HepG2 (cell line): Measurements from ENCODE around the gene SUSD6. TPM values are rescaled to one million over a fixed set of nuclear protein-coding genes. Genes with fewer than 3 reads are reported as not detected.
A peak's percentile ranks its signal among the peaks of the same experiment; 100 is the strongest.

Source experiments
- ATAC-seq: fragments of 200-7000 bp; cut with Tn5 transposase; 3 replicates; pipeline ENCODE4 v1.9.1; 2020; ENCODE audit warnings: mild to moderate bottlenecking, moderate library complexity
- BruUV-seq: library from RNA; stranded (reverse); fragments of 400-500 nt; replicated peaks from 2 replicates; lab custom pipeline; 2021; lab: Mats Ljungman, UMichigan
- CTCF ChIA-PET: fragments of 300-600 bp; formaldehyde crosslinking; extraction: SDS; loops from one replicate; lab custom pipeline; 2021; ENCODE audit warnings: low total read pairs, inconsistent platforms, low intra/inter-chr PET ratio; lab: Yijun Ruan, JAX
- POLR2A ChIA-PET: fragments of 350-600 bp; sonication (Branson Sonifier 250); formaldehyde crosslinking; loops from one replicate; lab custom pipeline; 2020; ENCODE audit warnings: antibody characterized with exemption, inconsistent platforms; lab: Yijun Ruan, JAX
- DNase-seq: peaks from one replicate; pipeline ENCODE4 v3.0.0-alpha.2; 2015; ENCODE audit warnings: low spot score
- FAIRE-seq: peaks from 3 replicates; lab custom pipeline; 2011; peaks lifted over from hg19 to GRCh38; lab: Jason Lieb, UNC
- H2AFZ ChIP-seq: one replicate; pipeline ENCODE4 v1.6.1; 2011; ENCODE audit warnings: low read length, inconsistent platforms
- H3K27ac ChIP-seq: fragments of 300-600 bp; 3 replicates; pipeline ENCODE4 v1.8.0; 2011; ENCODE audit warnings: mixed run types, mild to moderate bottlenecking, mixed read lengths, low read length, inconsistent platforms; ENCODE audit not compliant: insufficient read depth; ENCODE audit errors: extremely low read length
- H3K27me3 ChIP-seq, 2 experiments: fragments of 200-600 bp in 1 of 2; 2 replicates in 1 of 2; 3 replicates in 1 of 2; pipeline versions ENCODE4 v1.6.0 to v1.8.0; 2011; ENCODE audit warnings: low read length in 2 of 2, mild to moderate bottlenecking in 2 of 2, moderate library complexity in 2 of 2, inconsistent platforms in 1 of 2; ENCODE audit not compliant: insufficient read depth in 2 of 2, control insufficient read depth in 1 of 2
- H3K36me3 ChIP-seq, 2 experiments: fragments of 200-600 bp in 1 of 2; replicated peaks in 1 of 2; 2 replicates in 1 of 2; 3 replicates in 1 of 2; pipeline versions ENCODE4 v1.5.1 to v1.8.0; 2011; ENCODE audit warnings: low read length in 2 of 2, inconsistent platforms in 1 of 2; ENCODE audit not compliant: insufficient read depth in 2 of 2, control insufficient read depth in 1 of 2
- H3K4me1 ChIP-seq: 2 replicates; pipeline ENCODE4 v1.5.1; 2012; ENCODE audit warnings: low read length, inconsistent platforms; ENCODE audit not compliant: insufficient read depth
- H3K4me2 ChIP-seq: 2 replicates; pipeline ENCODE4 v1.6.0; 2011; ENCODE audit warnings: low read depth, low read length, inconsistent platforms
- H3K4me3 ChIP-seq, 3 experiments: fragments of 200-600 bp in 1 of 3; sonication (generic), shearing (Covaris generic) in 1 of 3; replicated peaks in 1 of 3; 2 replicates each; pipeline ENCODE4 v1.5.1; 2011 to 2016; ENCODE audit warnings: low read length in 3 of 3, inconsistent platforms in 2 of 3, low read depth in 2 of 3, mild to moderate bottlenecking in 2 of 3, control low read depth in 1 of 3, mixed read lengths in 1 of 3; ENCODE audit not compliant: insufficient read depth in 1 of 3
- H3K79me2 ChIP-seq: one replicate; pipeline ENCODE4 v1.6.1; 2011; ENCODE audit warnings: low read length, inconsistent platforms; ENCODE audit not compliant: insufficient read depth
- H3K9ac ChIP-seq: 2 replicates; pipeline ENCODE4 v1.6.0; 2011; ENCODE audit warnings: mild to moderate bottlenecking, low read depth, low read length, inconsistent platforms; ENCODE audit not compliant: insufficient read depth
- H3K9me3 ChIP-seq: 2 replicates; pipeline ENCODE4 v1.5.1; 2012; ENCODE audit warnings: mild to moderate bottlenecking, low read length
- H4K20me1 ChIP-seq: 2 replicates; pipeline ENCODE4 v1.6.0; 2011; ENCODE audit warnings: inconsistent platforms, mild to moderate bottlenecking, low read length, moderate library complexity; ENCODE audit not compliant: insufficient read depth
- ELF1 ChIP-seq: sonication (generic); formaldehyde crosslinking; IDR thresholded peaks from 2 replicates; pipeline ENCODE4 v1.4.0; 2020; ENCODE audit warnings: missing genetic modification reagents
- SOX5 ChIP-seq: IDR thresholded peaks from 2 replicates; pipeline ENCODE4 v1.6.1; 2016; ENCODE audit warnings: borderline replicate concordance
- TEAD3 ChIP-seq: optimal IDR thresholded peaks from 2 replicates; pipeline ENCODE3; 2016; ENCODE audit warnings: borderline replicate concordance
- ZFP36L1 ChIP-seq: sonication (generic); formaldehyde crosslinking; IDR thresholded peaks from 2 replicates; pipeline ENCODE4 v1.8.0; 2022; ENCODE audit warnings: mild to moderate bottlenecking, missing genetic modification reagents, moderate library complexity
- ZKSCAN8 ChIP-seq: IDR thresholded peaks from 2 replicates; pipeline ENCODE4 v1.6.1; 2016; ENCODE audit warnings: borderline replicate concordance, missing genetic modification reagents, missing compliant biosample characterization
- ZNF646 ChIP-seq: sonication (generic); formaldehyde crosslinking; IDR thresholded peaks from 2 replicates; pipeline ENCODE4 v1.9.0; 2021; ENCODE audit warnings: mild to moderate bottlenecking, missing genetic modification reagents
- WGBS: methylation state at CpG from one replicate; pipeline ENCODE4 v1.1.6; 2017; ENCODE audit warnings: low lambda C conversion rate; 5-methylcytosine and 5-hydroxymethylcytosine counted together
- in situ Hi-C: cut with HindIII; loops from 2 replicates; pipeline ENCODE4 v1.10.0; 2017; ENCODE audit warnings: low pct_unique_long_range_greater_than_20kb; ENCODE audit not compliant: extremely low pct_ligation_motif_present
- intact Hi-C: fragments of 100-400 bp; cut with micrococcal nuclease; formaldehyde crosslinking; loops from one replicate; pipeline ENCODE4 v1.10.0; 2022; ENCODE audit not compliant: unreplicated experiment
- polyA plus RNA-seq, 8 experiments: library from polyadenylated mRNA; depleted of rRNA in 3 of 8; stranded (reverse) in 7 of 8; unstranded in 1 of 8; fragments of >200 nt; fragmentation: Illumina TruSeq in 4 of 8; extraction: Trizol in 4 of 8; gene quantifications; 2 replicates each; pipeline versions ENCODE4 v1.2.1 to v1.2.3, GENCODE V29; 2011 to 2016; ENCODE audit warnings: low read depth in 4 of 8, missing spikeins in 1 of 8, mixed read lengths in 1 of 8; ENCODE audit not compliant: insufficient read depth in 1 of 8
- total RNA-seq, 5 experiments: library from RNA; depleted of rRNA; stranded (reverse); fragments of >200 nt; fragmentation: Illumina TruSeq; extraction: Trizol; gene quantifications; 2 replicates each; pipeline ENCODE4 v1.2.3, GENCODE V29; 2016; ENCODE audit warnings: low read depth in 1 of 5
- TF ChIP-seq, protein P1 (sequence below): sonication (generic); formaldehyde crosslinking; IDR thresholded peaks from 2 replicates; pipeline ENCODE4 v1.5.0; 2020; ENCODE audit warnings: mild to moderate bottlenecking, missing genetic modification reagents, borderline replicate concordance

Gene SUSD6
- total and polyA plus RNA-seq, 2 of the 13 experiments (the other 11 are each of a cell fraction or from before 2014, with no cell fraction given) = 7.2 to 7.4 TPM

DNA sequence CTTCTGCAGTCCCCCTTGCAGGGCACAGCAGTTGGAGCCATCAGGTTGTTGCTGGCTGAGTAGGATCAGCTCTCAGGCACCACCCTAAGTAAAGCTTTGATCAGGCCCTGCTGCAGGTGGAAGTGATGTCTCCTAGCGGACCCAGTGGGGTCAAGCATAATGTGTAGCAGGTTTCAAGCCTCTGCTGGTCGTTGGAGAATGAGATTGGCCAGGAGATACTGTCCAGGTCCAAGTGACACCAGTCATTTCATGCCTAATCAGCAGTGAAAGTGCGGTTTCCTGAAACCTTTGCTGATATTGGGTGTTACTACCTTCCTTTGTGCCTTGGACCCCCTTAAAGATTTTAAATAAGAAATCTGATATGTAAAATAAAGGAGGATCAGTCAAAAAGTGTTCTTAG is 72.6 kb downstream of the SUSD6 start (continued):
- TF ChIP-seq ZNF646 = no peak
- TF ChIP-seq, all 625 proteins: peak for 0

GRCh38 chr14:69684461-69685217 is 73.2 kb downstream of the SUSD6 start:
- no peaks in the 10 kb centered on the region for H4K20me1 ChIP-seq
- in situ Hi-C loops (no loop called here), intact Hi-C loops (loop anchor here (1.0 kb wide), 1 partner anchor 26 kb away; no protein-coding TSS in a partner anchor)
- H3K36me3 ChIP-seq = no peaks in the 10 kb centered on the region
- DNase-seq (no peak), FAIRE-seq (no peak), ATAC-seq (no peak)
- peak overlapping the region; percentile 62 for H3K27ac ChIP-seq
- H3K4me3 ChIP-seq = no peak overlapping the region
- ChIA-PET POLR2A (no interaction called here), CTCF (no interaction called here)
- H3K27me3 ChIP-seq = no peaks in the 10 kb centered on the region
- H3K4me2 ChIP-seq = no peak overlapping the region
- no TSS peak for BruUV-seq
- WGBS = 64% methylated on average over 6 of the region's 6 CpGs
- peaks cover 2% of the 10 kb centered on the region for H3K79me2 ChIP-seq
- peaks cover 81% of the 10 kb centered on the region for H3K4me1 ChIP-seq
- no peaks in the 10 kb centered on the region for H3K9me3 ChIP-seq
- no peak overlapping the region for H3K9ac ChIP-seq
- no peak overlapping the region for H2AFZ ChIP-seq
- no peak for TF ChIP-seq TEAD3
- TF ChIP-seq, protein P1, sequence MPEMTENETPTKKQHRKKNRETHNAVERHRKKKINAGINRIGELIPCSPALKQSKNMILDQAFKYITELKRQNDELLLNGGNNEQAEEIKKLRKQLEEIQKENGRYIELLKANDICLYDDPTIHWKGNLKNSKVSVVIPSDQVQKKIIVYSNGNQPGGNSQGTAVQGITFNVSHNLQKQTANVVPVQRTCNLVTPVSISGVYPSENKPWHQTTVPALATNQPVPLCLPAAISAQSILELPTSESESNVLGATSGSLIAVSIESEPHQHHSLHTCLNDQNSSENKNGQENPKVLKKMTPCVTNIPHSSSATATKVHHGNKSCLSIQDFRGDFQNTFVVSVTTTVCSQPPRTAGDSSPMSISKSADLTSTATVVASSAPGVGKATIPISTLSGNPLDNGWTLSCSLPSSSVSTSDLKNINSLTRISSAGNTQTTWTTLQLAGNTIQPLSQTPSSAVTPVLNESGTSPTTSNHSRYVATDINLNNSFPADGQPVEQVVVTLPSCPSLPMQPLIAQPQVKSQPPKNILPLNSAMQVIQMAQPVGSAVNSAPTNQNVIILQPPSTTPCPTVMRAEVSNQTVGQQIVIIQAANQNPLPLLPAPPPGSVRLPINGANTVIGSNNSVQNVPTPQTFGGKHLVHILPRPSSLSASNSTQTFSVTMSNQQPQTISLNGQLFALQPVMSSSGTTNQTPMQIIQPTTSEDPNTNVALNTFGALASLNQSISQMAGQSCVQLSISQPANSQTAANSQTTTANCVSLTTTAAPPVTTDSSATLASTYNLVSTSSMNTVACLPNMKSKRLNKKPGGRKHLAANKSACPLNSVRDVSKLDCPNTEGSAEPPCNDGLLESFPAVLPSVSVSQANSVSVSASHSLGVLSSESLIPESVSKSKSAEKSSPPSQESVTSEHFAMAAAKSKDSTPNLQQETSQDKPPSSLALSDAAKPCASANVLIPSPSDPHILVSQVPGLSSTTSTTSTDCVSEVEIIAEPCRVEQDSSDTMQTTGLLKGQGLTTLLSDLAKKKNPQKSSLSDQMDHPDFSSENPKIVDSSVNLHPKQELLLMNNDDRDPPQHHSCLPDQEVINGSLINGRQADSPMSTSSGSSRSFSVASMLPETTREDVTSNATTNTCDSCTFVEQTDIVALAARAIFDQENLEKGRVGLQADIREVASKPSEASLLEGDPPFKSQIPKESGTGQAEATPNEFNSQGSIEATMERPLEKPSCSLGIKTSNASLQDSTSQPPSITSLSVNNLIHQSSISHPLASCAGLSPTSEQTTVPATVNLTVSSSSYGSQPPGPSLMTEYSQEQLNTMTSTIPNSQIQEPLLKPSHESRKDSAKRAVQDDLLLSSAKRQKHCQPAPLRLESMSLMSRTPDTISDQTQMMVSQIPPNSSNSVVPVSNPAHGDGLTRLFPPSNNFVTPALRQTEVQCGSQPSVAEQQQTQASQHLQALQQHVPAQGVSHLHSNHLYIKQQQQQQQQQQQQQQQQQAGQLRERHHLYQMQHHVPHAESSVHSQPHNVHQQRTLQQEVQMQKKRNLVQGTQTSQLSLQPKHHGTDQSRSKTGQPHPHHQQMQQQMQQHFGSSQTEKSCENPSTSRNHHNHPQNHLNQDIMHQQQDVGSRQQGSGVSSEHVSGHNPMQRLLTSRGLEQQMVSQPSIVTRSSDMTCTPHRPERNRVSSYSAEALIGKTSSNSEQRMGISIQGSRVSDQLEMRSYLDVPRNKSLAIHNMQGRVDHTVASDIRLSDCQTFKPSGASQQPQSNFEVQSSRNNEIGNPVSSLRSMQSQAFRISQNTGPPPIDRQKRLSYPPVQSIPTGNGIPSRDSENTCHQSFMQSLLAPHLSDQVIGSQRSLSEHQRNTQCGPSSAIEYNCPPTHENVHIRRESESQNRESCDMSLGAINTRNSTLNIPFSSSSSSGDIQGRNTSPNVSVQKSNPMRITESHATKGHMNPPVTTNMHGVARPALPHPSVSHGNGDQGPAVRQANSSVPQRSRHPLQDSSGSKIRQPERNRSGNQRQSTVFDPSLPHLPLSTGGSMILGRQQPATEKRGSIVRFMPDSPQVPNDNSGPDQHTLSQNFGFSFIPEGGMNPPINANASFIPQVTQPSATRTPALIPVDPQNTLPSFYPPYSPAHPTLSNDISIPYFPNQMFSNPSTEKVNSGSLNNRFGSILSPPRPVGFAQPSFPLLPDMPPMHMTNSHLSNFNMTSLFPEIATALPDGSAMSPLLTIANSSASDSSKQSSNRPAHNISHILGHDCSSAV = no peak
- TF ChIP-seq ELF1 (CRISPR knock-in tag) = no peak
- TF ChIP-seq ZFP36L1 = no peak
- no peak for TF ChIP-seq ZKSCAN8 (CRISPR knock-in tag)
- TF ChIP-seq SOX5 (CRISPR knock-in tag) = no peak
